HG02759 (cell line): ENCODE results near the gene CCR3.
"Not testable (repeated sequence)": the region's sequence is repeated elsewhere in the genome, so short reads cannot be mapped to it uniquely, and the experiment has no call there.

Source experiments
- ATAC-seq: cut with Tn5 transposase; IDR thresholded peaks from one replicate; pipeline ENCODE4 v1.9.1; 2021; ENCODE audit warnings: mild to moderate bottlenecking, moderate library complexity; ENCODE audit not compliant: unreplicated experiment

The CCR3 gene

DNA sequence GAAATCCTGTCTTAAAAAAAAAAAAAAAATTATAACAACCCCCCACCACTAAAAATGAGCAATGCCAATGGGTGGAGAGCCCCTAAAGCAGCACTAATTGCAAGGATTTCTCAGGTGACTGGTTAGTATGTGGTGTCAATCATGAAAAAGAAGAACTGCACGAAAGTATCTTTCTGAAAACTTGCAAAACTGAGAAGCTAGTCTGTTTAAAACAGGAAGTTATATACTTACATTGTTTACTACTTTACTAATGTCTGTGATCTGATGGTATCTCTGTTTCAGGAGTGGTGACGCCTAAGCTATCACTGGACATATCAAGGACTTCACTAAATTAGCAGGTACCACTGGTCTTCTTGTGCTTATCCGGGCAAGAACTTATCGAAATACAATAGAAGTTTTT, at the start of gene CCR3:
Gene CCR3 (plus strand): TSS at position 341 of the 400 bp plus-strand sequence. CDS start 22,699 bp downstream, outside the sequence.
- no peak for ATAC-seq

DNA sequence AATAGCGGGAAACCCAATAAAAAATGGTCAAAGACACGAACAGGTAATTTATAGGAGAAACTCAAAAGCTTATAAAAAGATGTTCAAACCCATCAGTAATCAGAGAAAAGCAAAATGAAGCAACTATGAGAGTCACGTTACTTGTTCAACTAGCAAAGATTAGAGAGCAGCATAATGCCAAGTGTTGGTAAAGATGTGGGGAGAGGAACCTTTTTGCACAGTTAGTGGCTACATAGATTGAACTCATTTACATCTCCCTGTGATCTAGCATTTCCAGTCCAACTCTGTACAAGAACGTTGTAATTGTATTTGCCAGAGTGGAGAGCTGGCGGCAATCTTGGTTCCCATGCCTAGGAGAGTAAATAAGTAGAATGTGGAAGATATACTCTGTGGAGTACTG, 49.3 kb upstream of the CCR3 start:
- no peak for ATAC-seq

DNA sequence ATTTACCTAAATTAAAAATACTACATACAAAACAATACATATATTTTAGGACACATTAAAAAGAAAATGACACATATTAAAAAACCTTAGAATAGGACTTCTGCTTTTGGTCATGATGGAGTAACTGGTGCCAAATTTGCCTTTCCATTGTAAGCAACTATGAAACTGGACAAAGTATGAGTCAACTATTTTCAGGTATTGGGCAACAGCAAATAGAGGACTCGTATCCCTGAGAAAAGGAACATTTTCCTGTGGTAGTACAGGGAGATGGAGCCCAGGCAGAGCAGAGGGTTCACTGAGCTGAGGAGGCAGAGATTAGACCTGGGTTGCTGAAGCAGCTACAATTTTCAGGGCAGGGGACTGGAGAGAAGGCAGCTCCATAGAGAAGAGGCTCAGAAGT, 48.8 kb upstream of the CCR3 start:
- ATAC-seq: no peak

DNA sequence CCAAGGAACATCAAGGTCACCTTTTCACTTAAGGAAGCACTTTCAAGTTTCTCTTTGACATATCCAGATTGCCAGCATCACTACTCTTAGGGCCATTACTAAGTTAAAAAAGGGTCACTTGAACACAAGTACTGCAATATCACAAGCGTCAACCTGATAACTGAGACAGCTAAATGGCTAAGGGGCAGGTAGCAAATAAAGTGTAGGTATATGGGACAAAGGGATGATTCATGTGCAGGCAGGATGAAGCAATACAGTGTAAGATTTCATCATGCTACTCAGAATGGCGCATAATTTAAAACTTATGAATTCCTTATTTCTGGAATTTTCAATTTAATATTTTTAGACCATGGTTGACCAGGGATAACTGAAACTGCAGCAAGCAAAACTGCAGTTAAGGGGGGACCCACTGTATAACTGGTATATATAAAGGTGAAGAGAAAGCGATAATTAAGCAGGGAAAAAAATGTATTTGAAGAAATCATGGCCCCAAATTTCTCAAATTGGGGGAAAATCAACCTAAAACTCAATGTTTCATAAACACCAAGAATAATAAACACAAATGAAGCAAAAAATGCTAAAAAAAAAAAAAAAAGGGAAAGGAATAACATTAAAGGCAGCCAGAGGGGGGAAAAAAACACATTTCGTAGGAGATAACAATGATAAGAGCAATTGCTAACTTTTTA, 47.2 kb upstream of the CCR3 start:
- ATAC-seq: no peak

DNA sequence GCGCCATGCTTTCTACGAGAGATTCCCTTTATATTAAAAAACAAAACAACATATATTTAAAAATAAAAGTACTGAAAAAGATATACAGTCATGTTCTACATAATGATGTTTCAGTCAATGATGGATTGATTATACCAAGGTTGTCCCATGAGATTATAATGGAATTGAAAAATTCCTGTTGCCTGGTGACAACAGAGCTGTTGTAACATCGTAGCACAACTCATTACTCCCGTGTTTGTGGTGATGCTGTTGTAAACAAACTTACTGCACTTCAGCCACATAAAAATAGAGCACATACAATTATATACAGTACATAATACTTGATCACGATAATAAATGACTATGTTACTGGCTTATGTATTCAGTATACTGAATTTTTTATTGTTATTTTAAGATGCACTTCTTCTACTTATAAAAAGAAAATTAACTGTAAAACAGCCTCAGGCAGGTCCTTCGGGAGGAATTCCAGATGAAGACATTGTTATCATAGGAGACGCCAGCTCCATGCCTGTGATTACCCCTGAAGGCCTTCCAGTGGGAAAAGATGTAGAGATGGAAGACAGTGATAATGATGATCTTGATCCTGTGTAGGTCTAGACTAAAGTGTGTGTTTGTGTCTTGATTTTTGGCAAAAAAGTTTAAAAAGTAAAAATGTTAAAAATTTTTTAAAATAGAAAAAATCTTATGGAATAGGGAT, 45.9 kb upstream of the CCR3 start:
- ATAC-seq: no peak

DNA sequence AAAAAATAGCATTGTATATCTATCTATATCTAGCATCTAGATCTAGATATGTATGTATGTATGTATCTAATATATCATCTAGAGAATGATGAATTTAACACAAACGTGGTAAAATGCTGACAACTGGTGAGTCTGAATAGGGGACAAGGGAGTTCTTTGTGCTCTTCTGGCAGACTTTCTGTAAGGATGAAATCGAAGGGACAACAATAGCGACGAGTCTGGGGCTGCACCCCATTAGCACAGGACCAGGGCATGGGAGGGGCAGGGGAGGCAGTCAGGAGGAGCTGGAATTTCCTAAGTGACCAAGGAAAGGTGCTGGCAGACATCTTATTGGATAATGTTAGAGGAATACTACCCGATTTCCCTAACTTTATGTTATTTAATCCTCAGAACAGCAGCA, 42.0 kb upstream of the CCR3 start:
- ATAC-seq: no peak

DNA sequence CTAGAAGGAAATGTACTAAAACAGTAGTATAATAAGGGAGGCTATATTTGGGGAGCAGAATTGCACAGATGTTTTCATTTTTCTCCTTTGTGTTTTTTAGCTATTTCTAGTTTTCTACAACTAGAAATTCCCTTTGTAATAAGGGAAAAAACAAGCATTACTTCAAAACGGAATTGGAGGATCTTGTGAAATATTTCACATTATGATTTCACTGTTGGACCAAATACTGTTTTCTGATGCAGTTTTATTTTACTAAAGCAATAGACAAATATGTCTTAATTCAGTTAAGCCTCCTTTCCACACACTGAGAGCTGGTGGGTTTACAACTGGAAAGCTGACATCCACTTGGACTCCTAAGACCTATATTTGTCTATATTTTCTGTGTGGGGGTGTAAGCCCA, 41.5 kb upstream of the CCR3 start:
- no peak for ATAC-seq

DNA sequence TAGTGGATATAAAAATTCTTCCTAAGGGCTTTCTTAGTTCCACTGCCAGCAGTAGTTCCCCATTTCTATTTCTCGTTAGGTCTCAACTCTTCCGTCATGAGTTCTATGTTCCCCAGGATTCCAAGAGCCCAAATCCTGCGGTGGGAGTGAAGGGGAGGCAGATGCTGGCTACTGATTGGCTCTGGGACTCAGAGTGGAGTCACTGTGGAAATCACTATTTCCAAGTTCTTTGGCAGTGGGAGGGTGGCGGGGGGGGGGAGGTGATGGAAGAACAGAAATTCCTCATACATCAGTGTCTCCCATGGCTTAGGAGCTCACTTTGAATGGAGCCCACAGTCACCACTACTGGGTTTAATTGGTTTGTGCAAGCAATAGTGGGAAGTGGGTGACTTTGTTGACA, 39.7 kb upstream of the CCR3 start:
- no peak for ATAC-seq

DNA sequence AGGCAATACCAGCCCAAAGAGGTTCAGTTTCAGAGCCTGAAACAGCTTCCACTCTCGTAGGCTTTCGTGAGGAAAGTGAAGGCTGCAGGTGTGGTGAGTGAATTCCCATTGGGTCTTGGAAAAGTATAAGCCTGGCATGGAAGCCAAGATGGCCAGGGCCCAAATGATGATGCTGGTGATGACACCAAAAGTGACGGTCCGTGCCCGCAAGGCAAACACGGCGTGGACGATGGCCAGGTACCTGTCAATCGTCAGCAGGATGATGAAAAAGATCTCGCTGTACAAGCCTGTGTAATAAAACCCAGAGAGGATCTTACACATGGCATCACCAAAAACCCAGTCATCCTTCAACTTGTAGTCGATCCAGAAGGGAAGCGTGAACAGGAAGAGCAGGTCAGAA, 38.6 kb upstream of the CCR3 start:
- no peak for ATAC-seq

DNA sequence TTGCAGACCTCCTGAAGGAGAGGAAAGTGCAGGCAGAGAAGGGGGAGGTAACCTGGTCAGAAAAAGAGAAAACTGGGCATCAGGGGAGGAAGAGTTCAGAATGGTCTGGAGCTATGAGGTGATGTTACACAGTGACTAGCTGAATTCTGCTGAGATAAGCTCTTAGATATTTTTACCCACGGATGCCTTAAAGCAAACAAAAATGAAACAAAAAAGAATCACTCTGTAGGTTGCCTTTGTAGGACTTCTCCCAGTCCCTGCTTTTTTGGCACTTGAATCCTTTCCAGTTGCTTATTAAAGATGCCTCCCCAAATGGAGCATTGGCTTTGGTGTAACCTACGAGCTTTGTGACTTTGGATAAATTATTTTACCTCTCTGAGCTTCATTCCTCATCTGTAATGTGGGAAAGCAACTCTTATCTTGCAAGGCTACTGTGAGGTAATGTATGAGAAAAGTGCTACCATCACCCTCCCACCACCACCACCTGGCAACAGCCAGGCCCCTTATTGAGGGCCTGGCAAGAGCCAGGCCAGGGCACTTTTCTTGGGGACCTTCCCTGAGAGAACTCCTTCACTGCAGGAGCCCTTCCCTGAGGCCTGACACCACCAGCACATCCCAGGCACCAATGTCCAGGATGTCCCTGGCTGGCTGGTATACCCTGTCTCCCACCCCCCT, 36.8 kb upstream of the CCR3 start:
- ATAC-seq: no peak

DNA sequence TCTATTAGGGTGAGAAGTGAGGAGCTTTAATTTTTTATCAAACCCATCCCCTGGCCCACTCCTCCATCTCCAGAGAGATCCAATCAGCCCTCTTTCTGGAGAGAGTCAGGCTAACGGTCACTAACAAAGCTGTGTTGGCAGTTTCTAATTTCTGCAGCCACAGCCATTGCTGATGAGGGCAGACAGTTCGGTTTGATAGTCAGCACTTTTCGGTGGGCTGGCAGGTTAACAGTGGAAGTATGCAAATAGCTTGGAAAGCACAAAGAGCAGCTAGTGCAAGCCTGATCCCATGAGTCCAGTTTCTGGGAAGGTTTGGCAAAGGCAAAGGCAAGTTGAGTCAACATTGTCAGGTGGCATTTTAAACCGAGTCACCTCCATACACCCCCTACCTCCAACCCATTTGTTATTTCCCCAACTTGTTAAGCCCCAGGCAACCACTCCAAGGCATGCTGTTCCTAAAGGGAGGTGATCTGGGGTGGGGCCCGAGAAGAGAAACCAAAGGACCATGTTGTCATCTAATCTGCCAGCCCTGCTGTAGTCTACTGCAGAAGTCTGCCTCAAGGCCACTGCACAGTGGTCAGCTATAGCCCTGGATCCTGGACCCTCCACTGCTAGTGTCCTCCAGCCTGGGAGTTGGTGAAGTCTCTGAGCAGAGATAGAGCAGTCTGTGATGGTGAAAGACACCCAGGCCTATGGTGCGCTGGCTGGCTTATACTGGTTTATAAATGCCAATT, 35.8 kb upstream of the CCR3 start:
- ATAC-seq: no peak

DNA sequence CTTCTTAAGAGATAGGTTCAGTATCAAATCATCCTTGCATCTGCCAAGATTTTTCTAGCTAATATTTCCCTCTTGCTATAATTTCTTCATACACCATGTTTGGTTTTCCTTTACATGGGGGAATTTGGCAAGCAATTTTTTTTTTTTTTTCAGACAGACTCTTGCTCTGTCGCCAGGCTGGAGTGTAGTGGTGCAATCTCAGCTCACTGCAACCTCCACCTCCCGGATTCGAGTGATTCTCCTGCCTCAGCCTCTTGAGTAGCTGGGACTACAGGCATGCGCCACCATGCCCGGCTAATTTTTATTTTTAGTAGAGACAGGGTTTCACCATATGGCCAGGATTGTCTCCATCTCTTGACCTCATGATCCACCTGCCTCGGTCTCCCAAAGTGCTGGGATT, 34.7 kb upstream of the CCR3 start:
- not testable (repeated sequence) for ATAC-seq

DNA sequence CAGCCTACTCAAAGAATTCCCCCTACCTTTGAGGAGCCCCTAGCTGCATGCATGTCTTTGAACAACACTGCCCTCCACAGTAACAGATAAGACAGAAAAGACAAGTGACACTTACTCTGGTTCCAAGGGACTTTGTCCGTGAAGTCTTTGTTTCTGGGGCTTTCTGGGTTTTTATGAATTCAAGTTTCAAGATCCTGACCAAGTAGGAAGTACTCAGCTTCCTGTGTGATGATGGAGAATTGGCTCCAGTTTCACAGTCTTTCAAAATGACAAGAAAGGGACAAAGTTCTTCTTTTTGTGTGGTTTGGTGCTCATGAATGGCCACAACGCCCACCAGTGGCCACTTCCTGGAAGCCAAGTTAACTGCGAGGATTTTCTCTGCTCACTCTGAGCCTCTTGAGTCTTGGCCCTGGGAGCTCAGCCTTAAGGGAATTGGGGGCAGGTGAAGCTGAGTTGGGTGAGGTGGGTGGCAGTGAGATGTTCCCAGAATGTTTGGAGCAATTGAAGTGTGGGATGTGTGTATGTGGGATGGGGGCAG, 34.0 kb upstream of the CCR3 start, which contains the start of gene CCR1:
Gene CCR1 (minus strand): TSS at position 147 of the 538 bp plus-strand sequence. CDS start 4,000 bp downstream, outside the sequence.
- ATAC-seq: peak; percentile 64

DNA sequence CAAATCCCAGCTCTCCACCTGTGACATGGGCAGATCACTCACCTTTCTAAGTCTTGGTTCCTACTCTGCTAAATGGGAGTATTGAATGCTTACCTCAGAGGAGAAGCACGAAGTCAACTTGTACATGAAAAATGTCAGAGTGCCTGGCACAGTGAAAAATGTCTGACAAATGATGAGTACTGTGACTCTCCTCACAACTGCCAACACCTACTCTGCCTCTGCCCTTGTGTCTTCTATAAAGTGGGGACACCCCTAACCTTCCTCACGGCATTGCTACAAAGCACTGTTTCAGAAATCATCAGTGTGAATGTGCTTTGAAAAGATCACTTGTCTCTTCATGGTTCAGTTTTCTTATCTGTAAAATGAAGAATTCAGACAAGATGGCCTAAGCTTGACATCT, 33.2 kb upstream of the CCR3 start:
- no peak for ATAC-seq

DNA sequence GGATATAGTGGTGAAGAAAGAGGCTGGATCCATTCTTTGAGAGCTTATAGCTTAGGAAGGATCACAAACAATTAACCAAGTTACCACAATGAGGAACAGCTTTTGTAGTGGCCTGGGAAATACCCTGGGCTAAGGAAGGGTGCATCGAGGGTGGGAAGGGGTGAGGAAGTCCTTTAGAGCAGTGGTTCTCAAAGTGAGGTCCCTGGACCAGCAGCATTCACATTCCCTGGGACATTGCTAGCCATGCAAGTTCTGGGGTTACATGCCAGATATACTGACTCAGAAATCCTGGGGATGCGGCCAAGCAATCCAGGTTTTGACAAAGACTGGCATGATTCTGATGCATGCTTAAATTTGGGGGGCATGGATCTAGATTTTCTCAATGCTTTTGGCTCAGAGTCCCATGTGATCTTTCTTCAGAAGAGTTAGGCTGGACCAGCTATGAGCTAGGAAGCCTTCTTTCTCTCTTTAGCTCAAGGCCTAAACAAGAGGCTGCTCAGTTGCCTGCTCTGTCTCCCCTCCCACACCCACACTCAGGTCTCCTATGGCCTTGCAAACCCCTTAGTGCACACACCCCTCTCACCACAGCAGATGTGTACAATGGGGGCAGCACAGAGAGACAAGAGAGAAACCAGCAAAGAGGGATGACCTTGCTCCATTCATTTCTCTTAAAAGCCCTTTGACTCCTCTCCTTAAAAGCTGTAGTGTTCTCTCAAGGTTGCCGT, 32.4 kb upstream of the CCR3 start:
- no peak for ATAC-seq

DNA sequence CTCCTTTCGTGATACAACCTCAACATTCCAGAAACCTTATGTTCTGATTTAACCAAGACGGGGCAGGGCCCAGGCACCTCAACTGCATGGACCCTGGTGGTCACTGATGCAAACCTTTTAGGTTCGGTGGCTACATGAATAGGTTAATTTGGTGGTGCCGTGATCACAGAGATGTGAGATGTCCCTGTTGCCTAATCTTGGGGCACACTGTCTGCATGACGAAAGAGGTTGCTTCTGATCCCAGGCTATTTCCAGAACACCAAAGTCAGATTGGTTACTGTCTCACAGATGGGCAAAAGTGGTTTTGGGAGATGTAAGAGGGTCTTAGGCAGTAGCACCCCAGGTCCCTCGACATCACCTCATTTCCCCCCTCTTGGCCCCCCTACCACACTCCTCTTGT, 30.2 kb upstream of the CCR3 start:
- ATAC-seq: no peak

DNA sequence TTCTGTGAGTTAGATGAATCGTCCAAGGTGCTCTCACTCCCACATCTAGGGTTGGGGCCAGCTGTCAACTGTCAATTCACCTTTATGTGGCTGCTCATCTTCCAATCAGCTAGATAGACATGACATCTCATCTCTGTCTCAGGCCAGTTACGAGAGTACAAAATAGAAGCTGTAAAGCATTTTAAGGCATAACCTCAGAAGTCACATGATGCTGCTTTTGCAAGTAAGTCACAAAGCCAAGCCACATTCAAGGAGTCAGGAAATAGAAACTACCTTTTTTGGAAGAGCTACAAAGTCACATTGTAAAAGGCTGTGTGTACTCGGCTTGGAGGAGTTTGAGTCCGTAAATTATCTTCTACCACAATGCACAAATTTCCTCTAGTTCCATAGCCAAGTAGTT, 29.1 kb upstream of the CCR3 start:
- no peak for ATAC-seq

DNA sequence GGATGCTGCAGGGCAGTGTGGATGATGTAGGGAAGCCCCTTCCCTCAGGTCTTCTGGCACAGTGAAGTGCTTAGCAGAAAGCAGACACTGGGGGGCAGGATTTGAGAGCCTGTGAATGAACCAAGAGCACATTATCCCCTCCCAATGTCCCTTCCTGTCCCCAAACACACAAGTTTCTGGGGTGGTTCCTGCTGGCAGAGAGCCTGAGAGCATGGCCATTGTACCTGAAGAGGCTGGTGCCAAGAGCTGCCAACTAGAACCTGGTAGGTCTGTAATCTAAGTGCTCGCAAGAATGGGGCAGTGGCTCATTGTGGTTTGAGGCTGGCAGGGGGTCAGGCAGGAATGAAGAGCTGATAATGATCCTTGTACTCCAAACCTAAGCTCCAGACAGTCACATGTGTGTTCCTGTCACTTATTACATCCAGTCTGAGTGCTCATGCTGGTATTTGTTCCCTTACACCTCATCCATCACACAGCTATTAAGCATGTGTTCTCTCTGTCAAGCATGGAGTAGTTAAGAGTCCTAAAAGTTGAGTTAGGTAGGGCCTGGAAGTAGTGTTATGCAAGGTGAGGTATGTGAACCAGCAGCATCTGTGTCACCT, 27.4 kb upstream of the CCR3 start:
- no peak for ATAC-seq

DNA sequence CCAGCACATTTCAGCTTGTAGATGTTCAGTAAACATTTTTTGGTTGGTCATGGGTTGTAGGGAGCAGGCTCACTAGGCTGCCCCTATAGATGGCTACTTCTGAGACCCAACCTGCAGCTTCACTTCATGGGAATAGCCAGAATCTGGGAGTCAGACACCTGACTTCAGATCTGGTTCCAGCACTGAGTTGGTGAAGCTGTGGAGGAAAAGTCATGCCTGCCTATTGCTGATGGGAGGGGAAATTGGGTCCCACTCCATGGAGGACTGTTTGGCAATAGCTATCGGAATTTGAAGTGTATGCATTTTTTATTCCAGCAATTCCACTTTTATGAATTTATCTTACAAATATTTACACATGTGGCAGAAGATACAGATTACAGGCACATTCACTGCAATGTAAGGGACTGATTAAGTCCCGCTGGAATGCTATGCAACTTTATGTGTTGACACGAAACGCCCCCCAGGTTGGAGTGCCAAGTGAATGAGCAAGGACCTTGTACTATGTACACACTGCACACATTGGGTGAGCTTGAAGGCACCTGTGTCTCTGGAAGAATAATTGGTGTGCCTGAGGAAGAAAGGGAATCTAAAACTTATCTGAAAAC, 26.3 kb upstream of the CCR3 start:
- no peak for ATAC-seq
